Psoas muscle (tissue), 8 donors: ENCODE results near the gene MBOAT7. TPM values are rescaled to one million over a fixed set of nuclear protein-coding genes. Genes with fewer than 3 reads are reported as not detected.

Experiments used
- ATAC-seq, 4 donors: fragments of 200-7000 bp; cut with Tn5 transposase; one replicate each; pipeline ENCODE4 v1.9.1; 2020; ENCODE audit warnings: moderate library complexity in 3 of 4, mild to moderate bottlenecking in 2 of 4
- DNase-seq, 2 donors: peaks; one replicate each; pipeline ENCODE4 v3.0.0-alpha.2; 2020
- H3K27ac ChIP-seq: fragments of 200-600 bp; one replicate; pipeline ENCODE4 v1.8.0; 2022
- H3K27me3 ChIP-seq, 3 donors: fragments of 200-600 bp in 1 of 3; one replicate each; pipeline versions ENCODE4 v1.6.1 to v1.8.0; 2013 to 2022; ENCODE audit warnings: low read length in 2 of 3, mild to moderate bottlenecking in 2 of 3, moderate library complexity in 1 of 3; ENCODE audit not compliant: insufficient read depth in 3 of 3
- H3K36me3 ChIP-seq, 2 donors: fragments of 200-600 bp in 1 of 2; one replicate each; pipeline versions ENCODE4 v1.6.1 to v1.8.0; 2013 to 2022; ENCODE audit warnings: low read depth in 1 of 2, mild to moderate bottlenecking in 1 of 2, moderate library complexity in 1 of 2; ENCODE audit not compliant: insufficient read depth in 1 of 2
- H3K4me1 ChIP-seq: fragments of 200-600 bp; one replicate; pipeline ENCODE4 v1.8.0; 2022
- H3K4me3 ChIP-seq: fragments of 200-600 bp; one replicate; pipeline ENCODE4 v1.8.0; 2022; ENCODE audit warnings: mild to moderate bottlenecking
- H3K9me3 ChIP-seq: fragments of 200-600 bp; one replicate; pipeline ENCODE4 v1.8.0; 2022
- CTCF ChIP-seq: fragments of 200-600 bp; IDR thresholded peaks from one replicate; pipeline ENCODE4 v1.8.0; 2022; ENCODE audit warnings: antibody characterized with exemption
- WGBS, 3 donors: extraction: QIAGEN DNeasy Blood & Tissue Kit; methylation state at CpG; one replicate each; pipeline versions ENCODE4 v1.1.6 to v1.1.7; 2013; 5-methylcytosine and 5-hydroxymethylcytosine counted together
- intact Hi-C, 2 donors: fragments of 100-400 bp; cut with DNase I; formaldehyde crosslinking; loops; one replicate each; pipeline versions ENCODE4 v1.11.0 to v1.14.2; 2022
- polyA plus RNA-seq, 3 donors: library from polyadenylated mRNA; stranded (reverse); fragments of 200-250 nt; gene quantifications; one replicate each; pipeline ENCODE4 v1.2.3, GENCODE V29; 2013
- total RNA-seq, 4 donors: library from RNA; stranded (reverse); fragmentation: NEBNext Ultra II Directional in 2 of 4; extraction: Animal tissue kit (Norgen Biotek cat#: 25700) in 2 of 4; gene quantifications; one replicate each; pipeline versions ENCODE4 v1.2.1 to v1.2.4, GENCODE V29; 2021 to 2023
- donor health status: healthy with polysubstance abuse.
- donor health status: DM: no; HTN: no; CAD: no; lungs with moderate emphysema.
- donor health status: Bipolar disorder and iron deficiency.
- donor health status: healthy.
- donor health status: DM: yes; HTN: yes; CAD: no.
- donor health status: DM: no; HTN: no; CAD: no.
- donor health status: DM: no; HTN: no; CAD: no.
- donor health status: DM: yes; HTN: yes; CAD: no.

MBOAT7 gene
- total and polyA plus RNA-seq, 7 donors: 6.2 to 17.8 (median 10.1) TPM

- ATAC-seq (no peak), DNase-seq (no peak)
- TF ChIP-seq CTCF: no peak
- Histone ChIP-seq H3K4me3 (no peak overlapping the region), H3K4me1 (peaks cover 15% of the 10 kb centered on the region), H3K9me3 (no peaks in the 10 kb centered on the region), H3K36me3 (peaks cover 10 to 77% of the 10 kb centered on the region in 2 donors), H3K27ac (no peak overlapping the region), H3K27me3 (no peaks in the 10 kb centered on the region)
- 53 to 70% (median 57%) methylated on average over 17 to 19 of the region's 19 CpGs for WGBS, 3 donors
- intact Hi-C loops: no loop called here
Measured at GRCh38 chr19:54155694-54156093, 33.7 kb downstream of the MBOAT7 start.

GRCh38 chr19:54154603-54155345 is 34.6 kb downstream of the MBOAT7 start:
- Histone ChIP-seq H3K36me3 (peaks cover 10 to 86% of the 10 kb centered on the region in 2 donors), H3K27ac (no peak overlapping the region), H3K9me3 (no peaks in the 10 kb centered on the region), H3K27me3 (no peaks in the 10 kb centered on the region), H3K4me3 (no peak overlapping the region), H3K4me1 (peaks cover 9% of the 10 kb centered on the region)
- WGBS, 3 donors: 70 to 74% (median 70%) methylated on average over 18 of the region's 18 CpGs
- intact Hi-C loops: no loop called here
- ATAC-seq (no peak), DNase-seq (no peak)
- no peak for TF ChIP-seq CTCF

GRCh38 chr19:54153731-54154326 is 35.6 kb downstream of the MBOAT7 start:
- no peak for DNase-seq
- H3K27me3 ChIP-seq: no peaks in the 10 kb centered on the region
- 68 to 78% (median 69%) methylated on average over 10 of the region's 10 CpGs for WGBS, 3 donors
- H3K27ac ChIP-seq: no peak overlapping the region
- no peaks in the 10 kb centered on the region for H3K9me3 ChIP-seq
- no peak overlapping the region for H3K4me3 ChIP-seq
- peaks cover 7% of the 10 kb centered on the region for H3K4me1 ChIP-seq
- no peak for TF ChIP-seq CTCF
- intact Hi-C loops: no loop called here
- peak in 2 of 4 donors; percentile 14 to 15 for ATAC-seq
- peaks cover 10 to 95% of the 10 kb centered on the region in 2 donors for H3K36me3 ChIP-seq

GRCh38 chr19:54152878-54153524 is 36.4 kb downstream of the MBOAT7 start:
- no peaks in the 10 kb centered on the region for H3K4me1 ChIP-seq
- DNase-seq: no peak
- no peak overlapping the region for H3K27ac ChIP-seq
- 84 to 89% (median 87%) methylated on average over 22 to 25 of the region's 25 CpGs for WGBS, 3 donors
- no peak overlapping the region for H3K4me3 ChIP-seq
- ATAC-seq: peak in 3 of 4 donors; percentile 7 to 17 (median 10)
- H3K9me3 ChIP-seq: no peaks in the 10 kb centered on the region
- TF ChIP-seq CTCF: no peak
- intact Hi-C loops: no loop called here
- no peaks in the 10 kb centered on the region for H3K27me3 ChIP-seq
- H3K36me3 ChIP-seq: peaks cover 10 to 99% of the 10 kb centered on the region in 2 donors
